ENCODE data around the gene MRPL54. TPM values are rescaled to one million over a fixed set of nuclear protein-coding genes. Genes with fewer than 3 reads are reported as not detected.

Gene MRPL54
- total RNA-seq, 1 experiment from 2014 or later: 48.6 TPM

- DNase-seq (ENCODE audit: low read depth): no peak
Observed at GRCh38 chr19:3785451-3785937, 23.0 kb downstream of the MRPL54 start.

- no peak for DNase-seq (ENCODE audit: low read depth)
Observed at GRCh38 chr19:3785938-3786824, 23.7 kb downstream of the MRPL54 start, which contains the start of gene MATK. Gene MATK, minus strand, starts transcription at chr19:3786381. Its CDS starts 1,246 bp downstream, at chr19:3785135.

- no peak for DNase-seq (ENCODE audit: low read depth)
Observed at GRCh38 chr19:3788996-3789778, 26.7 kb downstream of the MRPL54 start.

- DNase-seq (ENCODE audit: low read depth): no peak
Observed at GRCh38 chr19:3790209-3790734, 27.8 kb downstream of the MRPL54 start.

- no peak for DNase-seq (ENCODE audit: low read depth)
Observed at GRCh38 chr19:3790941-3791340, 28.5 kb downstream of the MRPL54 start.

GRCh38 chr19:3792114-3792513 is 29.6 kb downstream of the MRPL54 start:
- DNase-seq (ENCODE audit: low read depth): peak; percentile 15

- DNase-seq (ENCODE audit: low read depth): no peak
Observed at GRCh38 chr19:3793799-3794198, 31.3 kb downstream of the MRPL54 start.

GRCh38 chr19:3796358-3796757 is 33.9 kb downstream of the MRPL54 start:
- no peak for DNase-seq (ENCODE audit: low read depth)

GRCh38 chr19:3798137-3798536 is 35.7 kb downstream of the MRPL54 start:
- no peak for DNase-seq (ENCODE audit: low read depth)

- no peak for DNase-seq (ENCODE audit: low read depth)
Observed at GRCh38 chr19:3800996-3801395, 38.5 kb downstream of the MRPL54 start.

- DNase-seq (ENCODE audit: low read depth): no peak
Observed at GRCh38 chr19:3801412-3802096, 39.1 kb downstream of the MRPL54 start.

- no peak for DNase-seq (ENCODE audit: low read depth)
Observed at GRCh38 chr19:3803114-3803888, 40.8 kb downstream of the MRPL54 start.

- DNase-seq (ENCODE audit: low read depth): no peak
Observed at GRCh38 chr19:3803986-3804385, 41.5 kb downstream of the MRPL54 start.

GRCh38 chr19:3804429-3804828 is 41.9 kb downstream of the MRPL54 start:
- no peak for DNase-seq (ENCODE audit: low read depth)

- DNase-seq (ENCODE audit: low read depth): no peak
Observed at GRCh38 chr19:3805859-3806258, 43.4 kb downstream of the MRPL54 start.

GRCh38 chr19:3807131-3807480 is 44.6 kb downstream of the MRPL54 start:
- no peak for DNase-seq (ENCODE audit: low read depth)

GRCh38 chr19:3807574-3808354 is 45.3 kb downstream of the MRPL54 start:
- DNase-seq (ENCODE audit: low read depth): no peak

- no peak for DNase-seq (ENCODE audit: low read depth)
Observed at GRCh38 chr19:3808420-3809143, 46.1 kb downstream of the MRPL54 start.

- DNase-seq (ENCODE audit: low read depth): no peak
Observed at GRCh38 chr19:3809881-3810707, 47.6 kb downstream of the MRPL54 start.

Data from M059J (cell line).